Sigmoid colon (tissue), 4 donors: ENCODE data around the gene ABHD12.

Experiments
- CTCF ChIP-seq, 4 experiments: fragments of 450-650 bp in 3 of 4; fragments of 200-600 bp in 1 of 4; IDR thresholded peaks; one replicate each; pipeline ENCODE4 v1.5.1; 2016 to 2019; ENCODE audit warnings: antibody characterized with exemption in 4 of 4, mild to moderate bottlenecking in 3 of 4, moderate library complexity in 2 of 4
- EP300 ChIP-seq, 4 donors: sonication (generic); formaldehyde crosslinking; IDR thresholded peaks; one replicate each; pipeline ENCODE4 v1.6.1; 2017; ENCODE audit warnings: antibody characterized with exemption in 4 of 4

GRCh38 chr20:25286917-25287316 is 103.7 kb downstream of the ABHD12 start:
- TF ChIP-seq CTCF (IDR thresholded peaks at IDR 0.05) (no peak), EP300 (IDR thresholded peaks at IDR 0.05) (no peak)
